Nucleus accumbens (tissue), 56 donors: ENCODE data around the gene ASGR1.

Experiments
- DNase-seq, 56 donors: peaks; one replicate each; lab custom pipeline; 2025; lab: John Stamatoyannopoulos, UW

Gene ASGR1, protein sequence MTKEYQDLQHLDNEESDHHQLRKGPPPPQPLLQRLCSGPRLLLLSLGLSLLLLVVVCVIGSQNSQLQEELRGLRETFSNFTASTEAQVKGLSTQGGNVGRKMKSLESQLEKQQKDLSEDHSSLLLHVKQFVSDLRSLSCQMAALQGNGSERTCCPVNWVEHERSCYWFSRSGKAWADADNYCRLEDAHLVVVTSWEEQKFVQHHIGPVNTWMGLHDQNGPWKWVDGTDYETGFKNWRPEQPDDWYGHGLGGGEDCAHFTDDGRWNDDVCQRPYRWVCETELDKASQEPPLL

GRCh38 chr17:7179317-7180254 lies at the start of gene ASGR1:
ASGR1 (minus strand) TSS chr17:7179370; CDS start chr17:7178563, 807 bp downstream.
- no peak for DNase-seq

GRCh38 chr17:7228920-7229319 lies 49.8 kb upstream of the ASGR1 start:
- no peak for DNase-seq

DNA sequence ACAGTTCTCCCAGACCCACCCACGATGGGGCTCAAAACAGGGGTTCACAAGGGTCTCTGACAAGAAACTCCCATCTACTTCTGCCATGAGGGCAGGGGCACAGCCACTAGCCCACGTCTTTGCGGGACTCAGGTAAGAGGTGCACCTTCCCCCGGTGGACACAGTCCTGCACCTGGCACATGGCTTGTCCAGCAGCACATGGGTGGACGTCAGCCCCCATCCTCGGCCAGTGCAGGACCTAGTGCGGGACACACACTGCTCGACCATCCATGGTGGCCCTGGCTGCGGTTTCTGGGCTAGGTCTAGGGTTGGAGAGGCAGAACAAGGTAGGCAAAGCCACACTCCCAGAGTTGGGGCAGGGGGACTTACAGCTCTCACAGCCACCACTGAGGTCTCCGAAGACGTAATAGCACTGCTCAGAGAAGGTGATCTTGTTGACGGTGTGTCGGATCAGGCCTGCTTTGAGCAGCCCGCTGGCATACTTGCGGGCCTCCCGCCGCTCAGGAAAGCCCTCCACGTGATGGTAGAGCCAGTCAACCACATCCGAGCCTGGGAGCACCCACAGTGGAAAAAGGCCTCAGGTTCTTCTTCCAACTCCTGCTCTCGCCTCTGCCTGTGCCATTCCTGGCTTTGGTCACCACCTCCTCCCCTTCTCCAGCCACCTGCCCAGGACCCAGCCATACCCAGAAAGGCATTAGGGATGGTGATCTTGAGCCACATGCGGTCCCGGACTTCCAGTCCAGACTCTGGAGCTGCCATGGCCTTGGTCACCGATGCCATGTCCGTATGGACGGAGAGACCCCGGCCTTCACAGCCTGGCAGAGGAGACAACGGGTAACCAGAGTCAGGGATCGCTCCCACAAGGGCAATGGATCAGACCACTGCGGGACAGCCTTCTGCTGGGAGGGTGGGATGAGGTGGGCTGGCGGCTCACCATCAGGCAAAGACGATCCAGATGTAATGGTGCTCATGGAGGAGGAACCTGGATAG lies 47.8 kb upstream of the ASGR1 start:
- DNase-seq, result no peak

DNA sequence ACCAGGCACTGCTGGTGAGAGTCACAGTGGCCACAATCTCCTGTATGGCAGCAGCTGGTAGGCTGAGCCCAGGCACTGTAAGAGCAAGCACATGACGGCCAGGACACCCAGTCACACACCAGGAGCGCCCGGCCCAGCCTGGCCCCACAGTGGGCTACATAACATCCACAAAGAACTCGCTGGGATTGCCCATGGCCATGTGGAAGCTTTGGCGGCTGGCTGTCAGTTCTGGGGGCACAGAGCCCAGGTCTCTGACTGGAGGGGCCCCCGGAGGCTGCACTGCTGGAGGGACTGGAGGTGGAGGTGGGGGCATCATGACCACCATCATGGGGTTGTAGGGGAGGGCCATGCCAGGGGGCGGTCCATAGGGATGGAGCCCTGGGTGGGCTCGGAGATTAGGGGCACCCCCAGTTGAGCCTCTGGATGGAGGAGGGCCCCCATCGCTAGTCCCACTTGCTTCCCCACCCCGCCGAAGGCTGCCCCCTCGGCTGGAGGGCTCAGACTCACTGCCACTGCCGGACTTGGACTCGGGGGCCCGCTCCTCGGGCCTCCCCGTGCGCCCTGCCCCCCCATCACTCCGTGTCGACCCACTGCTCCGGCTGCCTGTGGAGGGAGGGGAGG lies 46.7 kb upstream of the ASGR1 start:
- DNase-seq, result no peak

DNA sequence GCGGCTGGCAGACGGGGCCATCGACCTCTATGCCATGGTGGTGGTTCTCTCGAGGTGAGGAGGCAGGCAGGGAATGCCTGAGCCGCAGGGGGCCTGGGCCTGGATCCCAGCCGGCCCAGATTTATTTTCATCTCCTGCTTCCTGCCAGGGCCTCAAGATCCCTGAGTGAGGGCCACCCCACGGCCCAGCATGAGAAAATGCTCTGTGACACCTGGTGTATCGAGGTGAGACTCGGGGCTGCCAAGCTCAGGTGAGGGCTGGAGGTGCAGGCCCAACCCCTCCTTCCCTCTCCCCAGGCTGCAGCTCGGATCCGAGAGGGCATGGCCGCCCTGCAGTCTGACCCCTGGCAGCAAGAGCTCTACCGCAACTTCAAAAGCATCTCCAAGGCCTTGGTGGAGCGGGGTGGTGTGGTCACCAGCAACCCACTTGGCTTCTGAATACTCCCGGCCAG lies 45.5 kb upstream of the ASGR1 start:
- DNase-seq, result no peak

DNA sequence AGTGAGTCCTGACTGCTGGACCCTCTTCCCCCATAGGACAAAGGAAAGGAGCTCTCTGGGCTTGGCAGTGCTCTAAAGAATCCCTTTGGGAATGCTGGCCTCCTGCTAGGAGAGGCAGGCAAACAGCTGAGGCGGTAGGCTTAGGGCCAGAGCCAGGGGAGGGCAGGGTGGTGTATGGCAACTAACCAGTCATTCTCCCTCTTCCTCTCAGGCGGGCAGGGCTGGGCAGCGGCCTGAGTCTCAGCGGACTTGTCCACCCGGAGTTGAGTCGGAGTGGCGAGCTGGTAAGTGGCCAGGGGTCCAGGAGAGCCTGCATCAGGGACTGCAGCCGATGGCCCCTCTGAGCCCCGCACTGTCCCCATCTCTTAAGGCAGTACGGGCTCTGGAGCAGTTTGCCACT lies 44.9 kb upstream of the ASGR1 start:
- no peak for DNase-seq

- no peak for DNase-seq
Measured at GRCh38 chr17:7223375-7223774, 44.2 kb upstream of the ASGR1 start.

DNA sequence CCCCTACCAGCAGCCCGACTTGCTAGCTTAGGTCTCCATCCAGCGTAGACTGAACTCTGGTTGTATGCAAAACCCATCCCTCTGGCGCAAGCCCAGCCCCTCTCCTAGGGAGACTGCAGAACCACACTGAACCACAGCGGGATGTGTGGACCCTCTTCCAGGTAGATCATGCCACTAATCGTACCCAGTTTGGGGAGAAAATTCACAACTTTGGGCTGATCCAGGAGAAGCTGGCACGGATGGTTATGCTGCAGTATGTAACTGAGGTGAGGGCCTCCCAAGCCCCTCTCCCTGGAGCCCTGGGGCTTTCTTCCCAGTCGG lies 43.8 kb upstream of the ASGR1 start:
- DNase-seq, result no peak

GRCh38 chr17:7222093-7222971 lies 43.2 kb upstream of the ASGR1 start:
- DNase-seq, result no peak

DNA sequence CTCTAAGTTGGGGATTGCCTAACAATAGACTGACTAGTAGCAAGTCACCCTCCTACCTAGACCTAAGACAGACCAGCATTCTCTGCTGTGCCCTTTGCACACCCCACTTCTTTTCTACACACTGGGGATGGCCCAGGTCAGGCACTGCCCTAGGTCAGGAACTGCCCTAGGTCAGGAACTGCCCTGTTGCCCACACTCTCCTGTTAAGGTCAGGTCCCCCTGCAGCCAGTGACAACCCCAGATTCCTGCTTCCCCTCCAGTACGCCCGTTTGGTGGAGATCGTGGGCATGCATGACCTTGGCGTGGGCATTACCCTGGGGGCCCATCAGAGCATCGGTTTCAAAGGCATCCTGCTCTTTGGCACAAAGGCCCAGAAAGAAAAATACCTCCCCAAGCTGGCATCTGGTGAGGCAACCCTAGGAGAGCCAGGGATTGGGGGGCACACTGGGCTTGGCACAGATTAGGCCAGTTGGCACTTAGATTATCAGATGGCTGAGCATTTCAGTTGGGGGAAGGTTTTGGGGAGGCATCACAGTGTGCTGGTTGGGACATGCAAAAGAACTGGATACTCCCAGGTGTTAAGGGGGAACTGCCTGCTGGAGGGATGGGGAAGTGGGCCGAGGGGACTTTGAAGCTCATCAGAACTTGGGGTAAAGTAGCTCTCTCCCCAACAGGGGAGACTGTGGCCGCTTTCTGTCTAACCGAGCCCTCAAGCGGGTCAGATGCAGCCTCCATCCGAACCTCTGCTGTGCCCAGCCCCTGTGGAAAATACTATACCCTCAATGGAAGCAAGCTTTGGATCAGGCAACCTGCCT lies 42.3 kb upstream of the ASGR1 start:
- no peak for DNase-seq

- DNase-seq, result peak in 15 of 56 donors; percentile 16 to 60 (median 30)
Measured at GRCh38 chr17:7220593-7221277, 41.6 kb upstream of the ASGR1 start.

DNA sequence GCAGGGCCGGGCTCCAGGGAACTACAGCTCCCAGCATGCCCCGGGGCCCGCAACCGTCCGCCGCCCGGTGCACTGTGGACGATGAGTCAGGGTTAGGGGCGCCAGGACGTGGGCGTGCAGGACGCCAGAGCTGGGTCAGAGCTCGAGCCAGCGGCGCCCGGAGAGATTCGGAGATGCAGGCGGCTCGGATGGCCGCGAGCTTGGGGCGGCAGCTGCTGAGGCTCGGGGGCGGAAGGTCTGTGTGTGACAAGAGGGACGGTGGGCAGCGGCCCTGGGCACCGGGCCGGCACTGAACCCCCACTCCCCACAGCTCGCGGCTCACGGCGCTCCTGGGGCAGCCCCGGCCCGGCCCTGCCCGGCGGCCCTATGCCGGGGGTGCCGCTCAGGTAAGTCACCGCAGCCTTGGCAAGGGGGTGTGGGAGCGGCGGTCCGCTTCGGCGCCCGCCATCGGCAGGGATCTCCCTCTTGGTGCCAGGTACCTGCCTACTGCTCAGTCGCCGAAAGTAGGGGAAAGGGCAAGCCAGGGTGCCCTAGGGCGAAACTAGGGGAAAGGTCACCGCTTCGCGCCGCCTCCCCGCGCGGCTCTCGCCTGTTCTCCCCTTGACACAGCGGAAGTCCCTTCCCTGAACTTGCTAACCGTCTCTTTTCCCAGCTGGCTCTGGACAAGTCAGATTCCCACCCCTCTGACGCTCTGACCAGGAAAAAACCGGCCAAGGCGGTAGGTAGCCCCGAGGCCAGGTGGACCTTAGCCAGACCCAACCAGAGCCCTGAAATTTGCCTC lies 40.8 kb upstream of the ASGR1 start, which contains the start of the genes ACADVL and DLG4:
ACADVL (plus strand) TSS at position 127 of the 781 bp plus-strand sequence; CDS start at position 174, 47 bp downstream.
DLG4 (minus strand) TSS at position 25 of the 781 bp plus-strand sequence.
- peak in 55 of 56 donors; percentile 50 to 94 (median 81) for DNase-seq

- no peak for DNase-seq
Measured at GRCh38 chr17:7219229-7219811, 40.1 kb upstream of the ASGR1 start.

DNA sequence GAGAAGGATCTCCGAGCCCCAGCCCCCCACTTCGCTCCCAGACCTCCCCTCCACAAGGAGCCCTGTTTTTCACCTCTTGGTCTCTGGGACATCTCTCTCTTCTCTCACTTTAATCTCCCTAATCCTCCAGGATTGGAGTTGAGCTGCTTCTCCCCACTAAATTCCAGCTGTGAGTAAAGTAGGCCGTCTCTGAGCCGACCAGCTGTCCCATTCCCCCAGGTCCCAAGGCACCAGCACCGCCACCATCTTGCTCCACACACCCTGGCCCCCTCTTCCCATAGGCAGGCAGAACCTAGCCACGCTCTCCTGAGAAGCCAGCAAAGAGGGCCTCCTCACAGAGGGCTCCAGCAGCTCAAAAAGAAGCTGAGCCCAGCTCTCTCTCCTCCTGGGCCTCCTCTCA lies 39.6 kb upstream of the ASGR1 start:
- DNase-seq, result no peak

DNA sequence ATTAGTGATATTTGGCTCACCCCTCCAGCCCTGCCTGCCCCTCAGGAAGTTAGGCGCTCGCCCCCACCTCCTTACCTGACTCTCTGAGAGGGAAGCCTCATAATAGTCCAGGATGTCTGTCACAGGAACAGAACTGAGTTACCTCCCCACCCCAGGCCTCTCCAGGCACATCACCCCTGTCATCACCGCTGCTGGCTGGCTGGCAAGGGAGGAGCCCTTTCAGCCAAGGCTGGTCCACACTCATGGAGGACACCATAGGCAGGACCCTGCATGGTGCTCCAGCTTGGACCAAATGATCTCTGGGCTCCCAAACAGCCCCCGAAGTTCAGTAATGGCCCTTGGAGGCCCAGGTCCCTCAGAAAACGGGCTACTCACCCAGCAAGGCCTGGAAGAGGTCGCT lies 39.0 kb upstream of the ASGR1 start:
- DNase-seq, result no peak
